Peyer's patch (tissue), 4 donors: Measurements from ENCODE around the gene CYP21A2.
"Not testable (repeated sequence)": the region's sequence is repeated elsewhere in the genome, so short reads cannot be mapped to it uniquely, and the experiment has no call there.

ENCODE experiments used
- CTCF ChIP-seq, 6 experiments: fragments of 450-650 bp in 4 of 6; fragments of 200-600 bp in 2 of 6; sonication (generic) in 1 of 6; IDR thresholded peaks; one replicate each; pipeline ENCODE4 v1.5.1; 2017 to 2019; ENCODE audit warnings: antibody characterized with exemption in 6 of 6, mild to moderate bottlenecking in 3 of 6, moderate library complexity in 1 of 6
- POLR2A ChIP-seq, 2 donors: fragments of 450-650 bp; IDR thresholded peaks; one replicate each; pipeline ENCODE4 v1.5.1; 2017; ENCODE audit warnings: antibody characterized with exemption in 2 of 2, mild to moderate bottlenecking in 2 of 2, moderate library complexity in 2 of 2

- TF ChIP-seq CTCF, POLR2A (IDR thresholded peaks at IDR 0.05): not testable (repeated sequence)
These were observed 4.1 kb downstream of the CYP21A2 start for GRCh38 chr6:32042276-32042675.
